C4-2B (cell line): ENCODE measurements around the gene FOXI3.
"Not testable (repeated sequence)": the region's sequence is repeated elsewhere in the genome, so short reads cannot be mapped to it uniquely, and the experiment has no call there.

Experiments
- H3K27ac ChIP-seq: fragments of 450-650 bp; 2 replicates; pipeline ENCODE4 v1.5.1; 2017
- ZFX ChIP-seq: fragments of 450-650 bp; IDR thresholded peaks from 2 replicates; pipeline ENCODE4 v1.6.1; 2017
- TF ChIP-seq, protein P1 (sequence below): fragments of 450-650 bp; conservative IDR thresholded peaks from 2 replicates; pipeline ENCODE4 v1.5.1; 2017; ENCODE audit warnings: mild to moderate bottlenecking

Gene FOXI3

DNA sequence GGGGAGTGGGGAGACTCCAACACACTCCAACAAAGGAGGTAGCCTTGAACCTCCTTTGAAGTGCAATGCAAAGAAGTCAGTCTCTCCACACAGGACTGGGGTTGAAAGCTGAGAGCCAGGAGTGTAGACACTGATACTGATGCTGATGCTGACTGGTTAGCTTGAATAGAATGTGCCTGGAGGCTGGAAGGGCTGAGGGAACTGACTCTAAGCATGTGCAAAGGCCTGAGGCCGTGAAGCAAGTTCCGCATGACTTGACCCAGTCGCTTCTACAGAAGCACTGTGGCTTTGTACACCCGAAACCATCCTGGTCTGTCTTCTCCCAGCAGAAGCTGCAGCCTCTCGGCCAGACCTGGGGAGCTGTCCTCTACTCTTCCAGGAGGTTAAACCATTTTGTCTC lies 10.4 kb downstream of the FOXI3 start:
- no peak overlapping the region for H3K27ac ChIP-seq
- TF ChIP-seq ZFX: no peak
- TF ChIP-seq, protein P1, sequence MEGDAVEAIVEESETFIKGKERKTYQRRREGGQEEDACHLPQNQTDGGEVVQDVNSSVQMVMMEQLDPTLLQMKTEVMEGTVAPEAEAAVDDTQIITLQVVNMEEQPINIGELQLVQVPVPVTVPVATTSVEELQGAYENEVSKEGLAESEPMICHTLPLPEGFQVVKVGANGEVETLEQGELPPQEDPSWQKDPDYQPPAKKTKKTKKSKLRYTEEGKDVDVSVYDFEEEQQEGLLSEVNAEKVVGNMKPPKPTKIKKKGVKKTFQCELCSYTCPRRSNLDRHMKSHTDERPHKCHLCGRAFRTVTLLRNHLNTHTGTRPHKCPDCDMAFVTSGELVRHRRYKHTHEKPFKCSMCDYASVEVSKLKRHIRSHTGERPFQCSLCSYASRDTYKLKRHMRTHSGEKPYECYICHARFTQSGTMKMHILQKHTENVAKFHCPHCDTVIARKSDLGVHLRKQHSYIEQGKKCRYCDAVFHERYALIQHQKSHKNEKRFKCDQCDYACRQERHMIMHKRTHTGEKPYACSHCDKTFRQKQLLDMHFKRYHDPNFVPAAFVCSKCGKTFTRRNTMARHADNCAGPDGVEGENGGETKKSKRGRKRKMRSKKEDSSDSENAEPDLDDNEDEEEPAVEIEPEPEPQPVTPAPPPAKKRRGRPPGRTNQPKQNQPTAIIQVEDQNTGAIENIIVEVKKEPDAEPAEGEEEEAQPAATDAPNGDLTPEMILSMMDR: no peak

DNA sequence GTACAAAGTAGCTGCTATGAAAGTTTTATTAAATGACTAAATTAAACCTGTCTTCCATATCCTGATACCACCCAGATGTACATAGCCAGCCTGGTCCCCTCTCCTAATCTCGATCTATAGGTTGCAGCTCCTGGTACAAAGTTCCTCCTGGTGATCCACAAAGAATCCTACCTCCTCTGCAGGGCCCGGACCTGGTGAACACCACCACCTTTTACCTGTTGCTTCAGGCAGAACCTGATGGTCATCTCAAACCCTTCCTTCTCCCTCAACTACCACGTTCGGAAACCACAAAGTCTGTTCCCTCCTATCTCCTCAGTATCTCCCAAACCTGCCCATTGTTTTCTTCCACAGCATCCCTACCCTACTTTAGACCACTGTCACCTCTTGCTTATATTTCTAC lies 15.5 kb downstream of the FOXI3 start:
- no peak for TF ChIP-seq ZFX
- TF ChIP-seq, protein P1: no peak

DNA sequence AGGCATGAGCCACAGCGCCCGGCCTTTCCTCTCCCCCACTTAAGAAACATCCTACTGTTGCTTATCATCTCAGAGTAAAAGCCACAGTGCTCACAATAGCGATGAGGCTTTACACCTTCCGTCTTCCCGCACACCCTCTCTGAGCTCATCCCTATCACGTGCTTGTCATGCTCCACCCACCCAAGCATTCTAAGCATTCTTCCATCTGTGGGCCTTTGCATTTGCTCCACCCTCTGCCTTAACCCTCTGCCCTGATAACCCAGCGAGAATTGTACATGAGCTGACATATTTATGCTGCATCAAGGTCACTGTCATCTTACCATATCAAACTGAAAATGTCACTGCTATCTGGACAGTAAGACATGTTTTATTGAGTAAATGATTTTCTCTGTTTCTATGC lies 22.6 kb downstream of the FOXI3 start:
- TF ChIP-seq ZFX: no peak
- TF ChIP-seq, protein P1: no peak
- no peak overlapping the region for H3K27ac ChIP-seq

More for the DNA sequence above, 15.5 kb downstream of the FOXI3 start:
- H3K27ac ChIP-seq: no peak overlapping the region

DNA sequence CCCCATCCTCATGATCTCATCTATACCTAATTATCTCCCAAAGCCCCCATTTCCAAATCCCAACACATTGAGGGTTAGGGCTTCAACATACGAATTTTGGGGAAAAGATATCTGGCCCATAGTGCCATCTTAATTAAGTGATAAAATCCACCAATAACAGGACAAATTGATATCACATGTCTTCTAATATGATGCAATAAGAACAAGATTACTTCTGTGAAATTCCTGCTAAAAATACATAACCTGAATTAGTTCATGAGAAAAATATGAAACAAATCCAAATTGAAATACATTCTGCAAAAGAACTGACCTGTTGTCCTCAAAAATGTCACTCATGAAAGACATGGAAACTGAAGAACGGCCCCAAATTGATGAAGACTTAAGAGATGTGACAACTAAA lies 28.8 kb downstream of the FOXI3 start:
- no peak for TF ChIP-seq ZFX
- TF ChIP-seq, protein P1: no peak
- H3K27ac ChIP-seq: no peak overlapping the region

DNA sequence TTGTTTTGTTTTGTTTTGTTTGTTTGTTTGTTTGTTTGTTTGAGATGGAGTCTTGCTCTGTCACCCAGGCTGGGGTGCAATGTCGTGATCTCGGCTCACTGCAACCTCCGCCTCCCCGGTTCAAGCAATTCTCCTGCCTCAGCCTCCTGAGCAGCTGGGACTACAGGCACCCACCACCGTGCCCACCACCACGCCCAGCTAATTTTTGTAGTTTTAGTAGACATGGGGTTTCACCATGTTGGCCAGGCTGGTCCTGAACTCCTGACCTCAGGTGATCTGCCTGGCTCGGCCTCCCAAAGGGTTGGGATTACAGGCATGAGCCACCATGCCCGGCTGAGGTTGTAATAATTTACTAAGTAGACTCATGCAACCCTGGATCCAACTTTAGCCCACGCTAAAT lies 33.4 kb downstream of the FOXI3 start:
- H3K27ac ChIP-seq: not testable (repeated sequence)

DNA sequence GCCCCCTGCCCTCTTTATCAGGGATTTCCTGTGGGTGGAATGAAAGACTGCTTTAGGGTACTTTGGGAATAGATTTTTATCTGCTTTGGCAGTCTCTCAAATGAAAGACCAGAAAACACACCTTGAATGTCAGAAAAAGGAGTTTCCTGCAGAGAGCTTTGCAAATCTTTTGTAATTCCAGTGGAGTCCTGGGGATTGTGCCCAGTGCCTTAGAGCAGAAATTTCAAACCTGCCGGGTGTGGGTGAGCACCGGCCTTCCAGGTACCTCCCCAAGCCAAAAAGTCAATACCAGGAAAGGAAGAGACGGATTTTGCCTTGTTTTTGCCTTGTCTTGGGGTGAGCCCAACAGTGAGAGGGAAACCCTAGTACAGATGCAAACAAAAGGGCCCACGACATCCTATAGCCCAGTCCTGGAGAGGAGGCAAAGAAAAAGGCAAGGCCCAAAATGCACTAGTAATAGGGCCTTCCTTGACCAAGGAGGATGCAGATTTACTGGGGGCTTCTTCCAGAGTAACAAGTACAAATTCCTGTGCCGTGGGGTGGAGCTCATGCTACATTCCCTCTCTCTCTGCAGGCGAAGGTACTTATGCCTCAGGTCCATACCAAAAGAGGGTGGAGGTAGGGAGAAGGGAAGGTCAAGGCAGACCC lies 36.4 kb downstream of the FOXI3 start:
- no peak overlapping the region for H3K27ac ChIP-seq
- TF ChIP-seq, protein P1: no peak
- no peak for TF ChIP-seq ZFX

DNA sequence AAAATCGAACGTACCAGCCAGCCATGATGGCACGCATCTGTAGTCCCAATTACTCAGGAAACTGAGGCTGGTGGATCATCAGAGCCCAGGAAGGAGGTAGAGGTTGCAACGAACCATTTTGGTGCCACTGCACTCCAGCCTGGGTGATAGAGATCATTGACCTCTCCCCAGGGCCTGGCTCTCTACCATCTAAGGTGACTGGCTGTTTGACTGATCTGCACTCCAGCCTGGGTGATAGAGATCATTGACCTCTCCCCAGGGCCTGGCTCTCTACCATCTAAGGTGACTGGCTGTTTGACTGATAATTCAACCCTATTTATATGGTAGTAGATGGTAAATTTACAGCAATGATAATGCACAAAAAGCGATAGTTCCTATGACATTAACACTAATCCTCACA lies 43.6 kb downstream of the FOXI3 start:
- not testable (repeated sequence) for H3K27ac ChIP-seq

DNA sequence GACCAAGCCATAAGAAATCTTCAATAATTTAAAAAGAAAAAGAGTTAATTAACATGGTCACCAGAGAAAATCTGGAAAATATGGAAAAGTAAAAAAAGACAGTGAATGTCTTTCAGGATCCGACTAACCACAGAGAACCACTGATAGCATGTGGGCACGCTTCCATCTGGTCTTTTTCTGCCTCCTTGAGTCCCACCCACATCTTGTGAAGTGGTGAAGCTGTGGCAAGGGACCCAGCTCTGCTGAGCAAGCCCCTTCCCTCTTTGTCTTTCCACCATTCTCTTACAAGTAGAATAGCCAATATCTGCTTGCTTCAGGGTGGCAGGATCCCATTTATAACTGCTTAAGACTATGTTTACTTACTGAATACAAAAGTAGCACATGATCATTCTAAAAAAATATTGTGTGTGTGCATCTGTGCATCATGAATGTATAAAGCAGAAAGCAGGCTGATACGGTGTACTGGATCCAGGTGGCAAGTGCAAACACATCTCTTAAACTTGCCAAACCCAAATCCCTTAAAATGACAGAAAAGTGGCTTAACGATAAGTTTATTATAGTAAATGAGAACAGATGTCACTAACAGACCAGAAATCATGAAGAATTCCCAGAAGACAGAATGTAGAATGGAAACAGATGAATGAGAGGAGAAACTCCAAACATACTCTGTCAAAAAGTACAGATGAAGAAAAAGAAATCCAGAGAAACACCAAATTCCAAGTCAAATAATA lies 52.3 kb downstream of the FOXI3 start:
- no peak overlapping the region for H3K27ac ChIP-seq
- no peak for TF ChIP-seq ZFX

DNA sequence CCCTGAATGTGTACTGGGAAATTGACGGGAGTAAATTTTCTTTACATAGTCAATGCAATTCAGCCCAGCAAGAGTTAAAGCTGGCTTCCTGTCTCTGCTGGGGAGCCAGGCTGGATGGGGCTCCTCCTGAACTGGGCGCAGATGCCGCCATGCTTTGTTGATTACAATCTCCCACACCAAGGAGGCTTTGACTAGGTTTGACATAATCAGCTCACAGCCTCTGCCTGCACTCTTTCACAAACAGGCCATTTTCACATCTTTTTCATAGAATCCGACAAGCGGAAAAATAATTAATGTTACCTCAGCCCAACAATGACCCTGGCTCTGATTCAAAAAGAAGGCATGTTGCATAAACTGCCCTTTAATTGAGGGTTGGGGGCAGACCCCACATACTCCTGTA lies 54.3 kb downstream of the FOXI3 start:
- H3K27ac ChIP-seq: no peak overlapping the region
- TF ChIP-seq ZFX: no peak
- TF ChIP-seq, protein P1: no peak
